Measurements from ENCODE around the gene OTULIN.

The OTULIN gene

GRCh38 chr5:14743601-14744295 is 79.2 kb downstream of the OTULIN start:
- no peak for DNase-seq (ENCODE audit: low spot score)

- no peak for DNase-seq (ENCODE audit: low spot score)
Measured at GRCh38 chr5:14744296-14745187, 80.0 kb downstream of the OTULIN start.

DNA sequence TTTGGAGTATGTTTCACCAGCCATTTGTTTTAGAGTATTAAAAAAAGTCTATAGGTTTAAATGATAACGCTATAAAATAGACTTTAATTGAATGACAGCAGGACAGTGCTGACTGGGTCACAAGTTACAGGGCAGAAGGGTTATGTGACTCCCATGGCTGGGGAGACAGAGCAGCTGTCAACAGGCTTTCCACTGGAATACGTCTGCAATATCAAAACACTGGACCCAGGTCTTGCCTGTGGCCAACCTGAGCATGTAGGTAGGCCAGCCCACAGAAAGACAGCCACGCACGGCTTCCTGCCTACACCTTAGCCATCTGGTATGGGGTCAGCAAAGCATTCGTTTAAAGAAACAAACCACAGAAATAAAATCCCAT is 80.7 kb downstream of the OTULIN start:
- DNase-seq (ENCODE audit: low spot score): no peak

DNA sequence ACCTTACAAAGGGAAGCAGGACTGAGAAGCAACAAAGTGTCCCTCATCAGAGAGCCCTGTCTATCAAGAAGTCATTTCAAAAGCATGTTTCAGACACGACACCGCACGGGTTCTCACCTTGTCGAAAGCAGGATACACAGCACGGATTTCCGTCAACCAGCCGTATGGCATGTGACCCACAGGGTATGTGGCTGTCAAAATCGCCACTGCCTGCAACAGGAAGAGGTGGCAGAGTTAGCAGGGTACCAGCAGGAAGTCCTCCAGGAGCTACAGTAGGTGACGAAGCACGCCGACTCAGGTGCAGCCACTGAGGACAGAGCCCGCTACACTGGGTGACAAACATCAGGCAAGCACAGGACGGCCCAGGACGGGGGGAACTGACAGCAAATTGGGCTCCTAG is 81.2 kb downstream of the OTULIN start:
- peak; percentile 13 for DNase-seq (ENCODE audit: low spot score)

GRCh38 chr5:14748180-14748900 is 83.8 kb downstream of the OTULIN start:
- no peak for DNase-seq (ENCODE audit: low spot score)

Measured in CD4-positive, alpha-beta T cell treated with Interleukin-2 at 100 ng/mL for 4 hours (primary cell).